Activated T-helper 2 cell treated with anti-CD3 and anti-CD28 coated beads, Interferon-gamma antibody, Interleukin-2, Interleukin-4, amounts not matched to agents 10 μg/mL and 5 μg/mL and 100 μg/mL, durations not matched to agents 14 hours and 24 hours and 36 hours (primary cell): Measurements from ENCODE around the gene KLF11. TPM values are rescaled to one million over a fixed set of nuclear protein-coding genes. Genes with fewer than 3 reads are reported as not detected.
"Not testable (repeated sequence)": the region's sequence is repeated elsewhere in the genome, so short reads cannot be mapped to it uniquely, and the experiment has no call there.

Source experiments
- DNase-seq: peaks from one replicate; pipeline ENCODE4 v3.0.0; 2021; ENCODE audit warnings: low spot score
- H3K27ac Mint-ChIP-seq: one replicate; pipeline ENCODE4 v1.8.0; 2021; ENCODE audit warnings: mixed read lengths
- H3K27me3 Mint-ChIP-seq: one replicate; pipeline ENCODE4 v1.8.0; 2021; ENCODE audit warnings: low read depth, mixed read lengths
- H3K36me3 Mint-ChIP-seq: one replicate; pipeline ENCODE4 v1.8.0; 2021; ENCODE audit warnings: low read depth, mixed read lengths
- H3K4me1 Mint-ChIP-seq: one replicate; pipeline ENCODE4 v1.8.0; 2021; ENCODE audit warnings: low read depth, mixed read lengths
- H3K4me3 Mint-ChIP-seq: one replicate; pipeline ENCODE4 v1.8.0; 2021; ENCODE audit warnings: low read depth, mild to moderate bottlenecking, moderate library complexity, mixed read lengths
- H3K9me3 Mint-ChIP-seq: one replicate; pipeline ENCODE4 v1.8.0; 2021; ENCODE audit warnings: mixed read lengths
- intact Hi-C: fragments of 100-400 bp; cut with micrococcal nuclease; formaldehyde crosslinking; loops from one replicate; pipeline ENCODE4 v1.15.1; 2023
- total RNA-seq: library from RNA; stranded (reverse); gene quantifications from 2 replicates; pipeline ENCODE4 v1.2.3, GENCODE V29; 2022

KLF11 gene
- total RNA-seq, 1 donor from 2014 or later, result 7.9 TPM

- Mint-ChIP-seq H3K4me3 (no peak overlapping the region), H3K9me3 (no peaks in the 10 kb centered on the region), H3K4me1 (no peaks in the 10 kb centered on the region), H3K36me3 (no peaks in the 10 kb centered on the region), H3K27ac (no peak overlapping the region), H3K27me3 (peaks cover 5% of the 10 kb centered on the region)
- DNase-seq, result no peak
- intact Hi-C loops, result no loop called here
Observed at GRCh38 chr2:10022445-10022844, 20.9 kb upstream of the KLF11 start.

- DNase-seq, result no peak
- intact Hi-C loops, result no loop called here
- H3K4me3 Mint-ChIP-seq, result no peak overlapping the region
- no peaks in the 10 kb centered on the region for H3K36me3 Mint-ChIP-seq
- H3K27me3 Mint-ChIP-seq, result peaks cover 3% of the 10 kb centered on the region
- no peaks in the 10 kb centered on the region for H3K9me3 Mint-ChIP-seq
- H3K4me1 Mint-ChIP-seq, result no peaks in the 10 kb centered on the region
- no peak overlapping the region for H3K27ac Mint-ChIP-seq
Observed at GRCh38 chr2:10022966-10023662, 20.2 kb upstream of the KLF11 start.

GRCh38 chr2:10026940-10027569 lies 16.3 kb upstream of the KLF11 start:
- Mint-ChIP-seq H3K4me3 (no peak overlapping the region), H3K36me3 (no peaks in the 10 kb centered on the region), H3K9me3 (no peaks in the 10 kb centered on the region), H3K4me1 (peaks cover 14% of the 10 kb centered on the region), H3K27ac (no peak overlapping the region), H3K27me3 (no peaks in the 10 kb centered on the region)
- DNase-seq, result no peak
- intact Hi-C loops, result no loop called here

GRCh38 chr2:10027660-10028330 lies 15.6 kb upstream of the KLF11 start:
- Mint-ChIP-seq H3K4me1 (peaks cover 14% of the 10 kb centered on the region), H3K9me3 (no peaks in the 10 kb centered on the region), H3K27ac (no peak overlapping the region), H3K4me3 (no peak overlapping the region), H3K27me3 (no peaks in the 10 kb centered on the region), H3K36me3 (no peaks in the 10 kb centered on the region)
- DNase-seq, result no peak
- intact Hi-C loops, result no loop called here

GRCh38 chr2:10028407-10028987 lies 14.9 kb upstream of the KLF11 start:
- intact Hi-C loops, result no loop called here
- Mint-ChIP-seq H3K27ac (no peak overlapping the region), H3K36me3 (no peaks in the 10 kb centered on the region), H3K9me3 (no peaks in the 10 kb centered on the region), H3K4me3 (no peak overlapping the region), H3K27me3 (no peaks in the 10 kb centered on the region), H3K4me1 (peaks cover 14% of the 10 kb centered on the region)
- DNase-seq, result no peak

- Mint-ChIP-seq H3K36me3 (no peaks in the 10 kb centered on the region), H3K4me1 (peaks cover 14% of the 10 kb centered on the region), H3K9me3 (no peaks in the 10 kb centered on the region), H3K4me3 (peak overlapping the region; percentile 17), H3K27ac (peak overlapping the region; percentile 73), H3K27me3 (no peaks in the 10 kb centered on the region)
- intact Hi-C loops, result no loop called here
- peak; percentile 46 for DNase-seq
Observed at GRCh38 chr2:10028988-10029874, 14.1 kb upstream of the KLF11 start.

- intact Hi-C loops, result no loop called here
- Mint-ChIP-seq H3K36me3 (no peaks in the 10 kb centered on the region), H3K27me3 (no peaks in the 10 kb centered on the region), H3K4me1 (peaks cover 14% of the 10 kb centered on the region), H3K4me3 (no peak overlapping the region), H3K9me3 (no peaks in the 10 kb centered on the region), H3K27ac (peak overlapping the region; percentile 73)
- no peak for DNase-seq
Observed at GRCh38 chr2:10029875-10030223, 13.5 kb upstream of the KLF11 start.

- Mint-ChIP-seq H3K4me3 (no peak overlapping the region), H3K27ac (no peak overlapping the region)
- DNase-seq, result no peak
Observed at GRCh38 chr2:10030311-10030736, 13.0 kb upstream of the KLF11 start.

GRCh38 chr2:10030798-10031197 lies 12.6 kb upstream of the KLF11 start:
- H3K27me3 Mint-ChIP-seq, intact Hi-C loops, H3K36me3 Mint-ChIP-seq, DNase-seq, H3K4me3 Mint-ChIP-seq, H3K9me3 Mint-ChIP-seq, H3K27ac Mint-ChIP-seq: not testable (repeated sequence)
- peaks cover 14% of the 10 kb centered on the region for H3K4me1 Mint-ChIP-seq

More at GRCh38 chr2:10030311-10030736, 13.0 kb upstream of the KLF11 start:
- H3K9me3 Mint-ChIP-seq, result no peaks in the 10 kb centered on the region
- H3K4me1 Mint-ChIP-seq, result peaks cover 14% of the 10 kb centered on the region
- no peaks in the 10 kb centered on the region for H3K27me3 Mint-ChIP-seq
- intact Hi-C loops, result no loop called here
- H3K36me3 Mint-ChIP-seq, result no peaks in the 10 kb centered on the region

GRCh38 chr2:10031886-10032745 lies 11.2 kb upstream of the KLF11 start:
- Mint-ChIP-seq H3K4me1 (peaks cover 14% of the 10 kb centered on the region), H3K36me3 (no peaks in the 10 kb centered on the region), H3K27me3 (no peaks in the 10 kb centered on the region), H3K27ac (no peak overlapping the region), H3K9me3 (no peaks in the 10 kb centered on the region), H3K4me3 (no peak overlapping the region)
- intact Hi-C loops, result no loop called here
- no peak for DNase-seq

- Mint-ChIP-seq H3K36me3 (no peaks in the 10 kb centered on the region), H3K4me1 (peaks cover 14% of the 10 kb centered on the region), H3K4me3 (no peak overlapping the region), H3K27ac (no peak overlapping the region), H3K9me3 (no peaks in the 10 kb centered on the region), H3K27me3 (no peaks in the 10 kb centered on the region)
- no peak for DNase-seq
- intact Hi-C loops, result no loop called here
Observed at GRCh38 chr2:10032746-10033105, 10.6 kb upstream of the KLF11 start.
